Esophagus muscularis mucosa (tissue), 4 donors: ENCODE data around the gene LRRC4C. TPM values are rescaled to one million over a fixed set of nuclear protein-coding genes. Genes with fewer than 3 reads are reported as not detected.

ENCODE experiments used
- DNase-seq: peaks from one replicate; pipeline ENCODE4 v3.0.0-alpha.2; 2017; ENCODE audit errors: extremely low spot score
- H3K27ac ChIP-seq, 4 donors: fragments of 200-600 bp; sonication (generic); replicated peaks in 1 of 4; 1 replicate in 3 of 4; 2 replicates in 1 of 4; pipeline ENCODE4 v1.5.1; 2016 to 2019; ENCODE audit warnings: mild to moderate bottlenecking in 1 of 4
- H3K27me3 ChIP-seq, 4 donors: fragments of 200-600 bp; sonication (generic); one replicate each; pipeline versions ENCODE4 v1.5.1 to v1.6.0; 2016 to 2019
- H3K36me3 ChIP-seq, 4 donors: fragments of 200-600 bp; sonication (generic); one replicate each; pipeline ENCODE4 v1.5.1; 2016 to 2019
- H3K4me1 ChIP-seq, 4 donors: fragments of 200-600 bp; sonication (generic); one replicate each; pipeline ENCODE4 v1.5.1; 2016 to 2019
- H3K4me3 ChIP-seq, 4 donors: fragments of 200-600 bp; sonication (generic); 1 replicate in 2 of 4; 2 replicates in 2 of 4; pipeline ENCODE4 v1.5.1; 2016 to 2019; ENCODE audit warnings: mild to moderate bottlenecking in 4 of 4, moderate library complexity in 1 of 4
- H3K9me3 ChIP-seq, 4 donors: fragments of 200-600 bp; sonication (generic); 1 replicate in 3 of 4; 2 replicates in 1 of 4; pipeline ENCODE4 v1.5.1; 2016 to 2019
- CTCF ChIP-seq, 3 experiments: fragments of 200-600 bp in 2 of 3; fragments of 450-650 bp in 1 of 3; sonication (generic) in 2 of 3; IDR thresholded peaks; one replicate each; pipeline ENCODE4 v1.5.1; 2017 to 2019; ENCODE audit warnings: antibody characterized with exemption in 3 of 3, mild to moderate bottlenecking in 2 of 3, moderate library complexity in 1 of 3
- EP300 ChIP-seq: sonication (generic); formaldehyde crosslinking; IDR thresholded peaks from one replicate; pipeline ENCODE4 v1.6.1; 2017; ENCODE audit warnings: antibody characterized with exemption
- POLR2A ChIP-seq: fragments of 450-650 bp; IDR thresholded peaks from one replicate; pipeline ENCODE4 v1.6.1; 2017; ENCODE audit warnings: antibody characterized with exemption, moderate library complexity, mild to moderate bottlenecking, low read depth
- POLR2AphosphoS5 ChIP-seq, 2 donors: sonication (generic); formaldehyde crosslinking; IDR thresholded peaks; one replicate each; pipeline ENCODE4 v1.6.1; 2017; ENCODE audit warnings: antibody characterized with exemption in 2 of 2
- WGBS: methylation state at CpG from one replicate; pipeline ENCODE4 v1.1.5; 2018; 5-methylcytosine and 5-hydroxymethylcytosine counted together
- intact Hi-C: fragments of 100-400 bp; cut with DNase I; formaldehyde crosslinking; loops from one replicate; pipeline ENCODE4 v1.15.1; 2023
- total RNA-seq, 4 donors: library from RNA; depleted of rRNA; stranded (reverse); fragments of >200 nt; gene quantifications; one replicate each; pipeline versions ENCODE4 v1.1.0 to v1.2.1, GENCODE V29; 2016

LRRC4C gene
- total RNA-seq, 4 donors from 2014 or later: 1.2 to 4.0 (median 2.2) TPM

DNA sequence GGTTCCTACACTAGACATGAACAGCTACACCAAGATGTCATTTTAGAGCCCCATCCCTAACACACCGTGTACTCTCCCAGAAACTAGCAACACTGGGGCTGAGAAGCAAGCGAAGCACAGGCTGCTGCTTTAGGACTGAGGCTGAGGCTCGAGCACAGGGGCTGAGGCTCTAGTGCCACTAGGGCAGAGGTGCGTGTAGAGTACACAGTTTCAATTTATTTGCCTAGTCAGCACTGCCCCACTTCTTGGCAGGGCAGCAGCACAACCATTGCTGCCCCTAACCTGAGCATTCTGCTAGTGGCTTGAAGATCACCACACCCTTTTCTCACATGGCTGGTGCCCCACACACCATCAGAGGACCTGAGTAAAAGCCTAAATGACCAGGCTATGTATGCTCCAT lies 713.2 kb downstream of the LRRC4C start:
- DNase-seq: no peak
- Histone ChIP-seq H3K9me3 (peaks cover 0 to 12% (median 5%) of the 10 kb centered on the region in 4 donors), H3K4me3 (no peak overlapping the region), H3K27ac (no peak overlapping the region), H3K27me3 (no peaks in the 10 kb centered on the region), H3K36me3 (no peaks in the 10 kb centered on the region), H3K4me1 (no peaks in the 10 kb centered on the region)
- 69% methylated on average over 4 of the region's 4 CpGs for whole genome bisulfite sequencing
- intact Hi-C loops: no loop called here
- no peak for TF ChIP-seq POLR2A
- no peak for TF ChIP-seq EP300
- TF ChIP-seq CTCF (IDR thresholded peaks at IDR 0.05): no peak

GRCh38 chr11:40732132-40732531 lies 727.3 kb downstream of the LRRC4C start:
- Histone ChIP-seq H3K9me3 (peaks cover 0 to 4% (median 0%) of the 10 kb centered on the region in 4 donors), H3K27ac (no peak overlapping the region), H3K4me1 (no peaks in the 10 kb centered on the region), H3K27me3 (no peaks in the 10 kb centered on the region), H3K36me3 (no peaks in the 10 kb centered on the region), H3K4me3 (no peak overlapping the region)
- no peak for TF ChIP-seq POLR2AphosphoS5 (IDR thresholded peaks at IDR 0.05)
- no peak for TF ChIP-seq CTCF (IDR thresholded peaks at IDR 0.05)
- no peak for TF ChIP-seq EP300
- no peak for TF ChIP-seq POLR2A
- no peak for DNase-seq
- WGBS: 49% methylated on average over 4 of the region's 4 CpGs
- intact Hi-C loops: no loop called here

GRCh38 chr11:40722179-40722795 lies 737.2 kb downstream of the LRRC4C start:
- H3K27me3 ChIP-seq: no peaks in the 10 kb centered on the region
- intact Hi-C loops: no loop called here

GRCh38 chr11:40716344-40717130 lies 742.9 kb downstream of the LRRC4C start:
- no peaks in the 10 kb centered on the region for H3K27me3 ChIP-seq
- DNase-seq: no peak
- intact Hi-C loops: no loop called here
- H3K9me3 ChIP-seq: no peaks in the 10 kb centered on the region
- H3K4me3 ChIP-seq: no peak overlapping the region
- H3K4me1 ChIP-seq: no peaks in the 10 kb centered on the region
- no peak overlapping the region for H3K27ac ChIP-seq
- TF ChIP-seq EP300 (no peak), POLR2A (no peak), POLR2AphosphoS5 (IDR thresholded peaks at IDR 0.05) (no peak), CTCF (IDR thresholded peaks at IDR 0.05) (no peak)
- H3K36me3 ChIP-seq: no peaks in the 10 kb centered on the region
- WGBS: 46% methylated on average over 3 of the region's 3 CpGs

More at GRCh38 chr11:40722179-40722795, 737.2 kb downstream of the LRRC4C start:
- Histone ChIP-seq H3K36me3 (no peaks in the 10 kb centered on the region), H3K4me3 (no peak overlapping the region), H3K4me1 (no peaks in the 10 kb centered on the region), H3K27ac (no peak overlapping the region), H3K9me3 (no peaks in the 10 kb centered on the region)
- no peak for DNase-seq
- 35% methylated on average over 10 of the region's 10 CpGs for WGBS
- TF ChIP-seq POLR2A (no peak), CTCF (IDR thresholded peaks at IDR 0.05) (peak in 2 of 3 experiments; percentile 11 to 14)
